ENCODE results near the gene RBM39.
"Not testable (repeated sequence)": the region's sequence is repeated elsewhere in the genome, so short reads cannot be mapped to it uniquely, and the experiment has no call there.

RBM39 gene

GRCh38 chr20:35741892-35742740 is at the start of gene RBM39:
Gene RBM39, minus strand, starts transcription at chr20:35742260. Its CDS starts 1,386 bp downstream, at chr20:35740874.
- peak; percentile 93 to 99 for DNase-seq (ENCODE audit: low read depth in 2 of 2)

GRCh38 chr20:35791821-35792220 is 49.8 kb upstream of the RBM39 start:
- DNase-seq (ENCODE audit: low read depth in 2 of 2), result no peak

GRCh38 chr20:35791097-35791496 is 49.0 kb upstream of the RBM39 start:
- no peak for DNase-seq (ENCODE audit: low read depth in 2 of 2)

- no peak for DNase-seq (ENCODE audit: low read depth in 2 of 2)
Observed at GRCh38 chr20:35788796-35789195, 46.7 kb upstream of the RBM39 start.

- not testable (repeated sequence) for DNase-seq (ENCODE audit: low read depth in 2 of 2)
Observed at GRCh38 chr20:35785541-35785940, 43.5 kb upstream of the RBM39 start.

- not testable (repeated sequence) for DNase-seq (ENCODE audit: low read depth in 2 of 2)
Observed at GRCh38 chr20:35783811-35784210, 41.8 kb upstream of the RBM39 start.

- no peak for DNase-seq (ENCODE audit: low read depth in 2 of 2)
Observed at GRCh38 chr20:35776513-35777101, 34.5 kb upstream of the RBM39 start.

GRCh38 chr20:35774391-35774790 is 32.3 kb upstream of the RBM39 start:
- no peak for DNase-seq (ENCODE audit: low read depth in 2 of 2)

GRCh38 chr20:35773154-35773751 is 31.2 kb upstream of the RBM39 start:
- no peak for DNase-seq (ENCODE audit: low read depth in 2 of 2)

- DNase-seq (ENCODE audit: low read depth in 2 of 2), result no peak
Observed at GRCh38 chr20:35772563-35773058, 30.6 kb upstream of the RBM39 start.

- DNase-seq (ENCODE audit: low read depth in 2 of 2), result peak; percentile 100
Observed at GRCh38 chr20:35771689-35772562, 29.9 kb upstream of the RBM39 start, which contains the start of gene PHF20. Gene PHF20, plus strand, starts transcription at chr20:35772015. Its CDS starts 29,508 bp downstream, at chr20:35801523.

GRCh38 chr20:35771367-35771688 is 29.3 kb upstream of the RBM39 start:
- no peak for DNase-seq (ENCODE audit: low read depth in 2 of 2)

- no peak for DNase-seq (ENCODE audit: low read depth in 2 of 2)
Observed at GRCh38 chr20:35768731-35769664, 26.9 kb upstream of the RBM39 start.

- DNase-seq (ENCODE audit: low read depth in 2 of 2), result peak in 1 of 2 donors; percentile 18
Observed at GRCh38 chr20:35767683-35768481, 25.8 kb upstream of the RBM39 start.

GRCh38 chr20:35766843-35767242 is 24.8 kb upstream of the RBM39 start:
- DNase-seq (ENCODE audit: low read depth in 2 of 2), result no peak

GRCh38 chr20:35764936-35765335 is 22.9 kb upstream of the RBM39 start:
- DNase-seq (ENCODE audit: low read depth in 2 of 2), result not testable (repeated sequence)

GRCh38 chr20:35762461-35762860 is 20.4 kb upstream of the RBM39 start:
- no peak for DNase-seq (ENCODE audit: low read depth in 2 of 2)

- not testable (repeated sequence) for DNase-seq (ENCODE audit: low read depth in 2 of 2)
Observed at GRCh38 chr20:35761548-35761947, 19.5 kb upstream of the RBM39 start.

- DNase-seq (ENCODE audit: low read depth in 2 of 2), result no peak
Observed at GRCh38 chr20:35757098-35757705, 15.1 kb upstream of the RBM39 start.
